Trophoblast cell (in vitro differentiated cells and primary cell): Measurements from ENCODE around the gene THSD1.
A peak's percentile ranks its signal among the peaks of the same experiment; 100 is the strongest.

Experiments
- DNase-seq, 2 donors: peaks; one replicate each; pipeline ENCODE4 v3.0.0-alpha.2; 2016
- H2AFZ ChIP-seq: 2 replicates; pipeline ENCODE4 v1.6.1; 2013; ENCODE audit warnings: low read length, moderate library complexity, mild to moderate bottlenecking; ENCODE audit not compliant: insufficient read depth, poor library complexity
- H2AK5ac ChIP-seq: 2 replicates; pipeline ENCODE4 v1.6.1; 2013; ENCODE audit warnings: mild to moderate bottlenecking, low read length
- H2BK120ac ChIP-seq: 2 replicates; pipeline ENCODE4 v1.6.1; 2013; ENCODE audit warnings: low read length, mild to moderate bottlenecking, moderate library complexity; ENCODE audit not compliant: insufficient read depth, poor library complexity
- H2BK12ac ChIP-seq: 2 replicates; pipeline ENCODE4 v1.6.1; 2013; ENCODE audit warnings: mild to moderate bottlenecking, low read length, moderate library complexity
- H2BK5ac ChIP-seq: 2 replicates; pipeline ENCODE4 v1.6.1; 2013; ENCODE audit warnings: low read length, low read depth, moderate library complexity, mild to moderate bottlenecking; ENCODE audit not compliant: poor library complexity
- H3K14ac ChIP-seq: 2 replicates; pipeline ENCODE4 v1.6.1; 2013; ENCODE audit warnings: mild to moderate bottlenecking, low read length
- H3K18ac ChIP-seq: 2 replicates; pipeline ENCODE4 v1.6.1; 2013; ENCODE audit warnings: mild to moderate bottlenecking, low read length
- H3K23ac ChIP-seq: 2 replicates; pipeline ENCODE4 v1.6.1; 2013; ENCODE audit warnings: low read length
- H3K27ac ChIP-seq: 2 replicates; pipeline ENCODE4 v1.5.1; 2013; ENCODE audit warnings: low read depth, mild to moderate bottlenecking, inconsistent platforms, low read length, moderate library complexity
- H3K27me3 ChIP-seq: 2 replicates; pipeline ENCODE4 v1.6.1; 2013; ENCODE audit warnings: inconsistent platforms, mild to moderate bottlenecking, low read length, moderate library complexity; ENCODE audit not compliant: insufficient read depth
- H3K36me3 ChIP-seq, 2 experiments: 1 replicate in 1 of 2; 2 replicates in 1 of 2; pipeline ENCODE4 v1.6.1; 2013; ENCODE audit warnings: low read length in 2 of 2, mild to moderate bottlenecking in 2 of 2, moderate library complexity in 1 of 2; ENCODE audit not compliant: insufficient read depth in 2 of 2, control insufficient read depth in 1 of 2
- H3K4ac ChIP-seq: 2 replicates; pipeline ENCODE4 v1.6.1; 2013; ENCODE audit warnings: low read depth, mild to moderate bottlenecking, low read length, moderate library complexity
- H3K4me1 ChIP-seq, 2 experiments: 1 replicate in 1 of 2; 2 replicates in 1 of 2; pipeline ENCODE4 v1.6.1; 2013; ENCODE audit warnings: low read length in 2 of 2, mild to moderate bottlenecking in 2 of 2, moderate library complexity in 1 of 2; ENCODE audit not compliant: insufficient read depth in 2 of 2, control insufficient read depth in 1 of 2
- H3K4me2 ChIP-seq: 2 replicates; pipeline ENCODE4 v1.6.1; 2013; ENCODE audit warnings: inconsistent platforms, mild to moderate bottlenecking, low read length, moderate library complexity
- H3K4me3 ChIP-seq: 2 replicates; pipeline ENCODE4 v1.5.1; 2013; ENCODE audit warnings: mild to moderate bottlenecking, low read depth, low read length, inconsistent platforms
- H3K79me1 ChIP-seq: one replicate; pipeline ENCODE4 v1.6.1; 2013; ENCODE audit warnings: low read length
- H3K79me2 ChIP-seq: 2 replicates; pipeline ENCODE4 v1.6.1; 2013; ENCODE audit warnings: low read length, mild to moderate bottlenecking; ENCODE audit not compliant: control insufficient read depth, insufficient read depth, poor library complexity
- H3K9ac ChIP-seq: 2 replicates; pipeline ENCODE4 v1.6.1; 2013; ENCODE audit warnings: mild to moderate bottlenecking, low read length
- H3K9me3 ChIP-seq: 2 replicates; pipeline ENCODE4 v1.6.1; 2013; ENCODE audit warnings: low read depth, mild to moderate bottlenecking, control low read depth, inconsistent platforms, low read length; ENCODE audit not compliant: insufficient read depth
- H4K12ac ChIP-seq: 2 replicates; pipeline ENCODE4 v1.6.1; 2013; ENCODE audit warnings: low read depth, mild to moderate bottlenecking, low read length, moderate library complexity
- H4K8ac ChIP-seq: 2 replicates; pipeline ENCODE4 v1.6.1; 2013; ENCODE audit warnings: low read depth, mild to moderate bottlenecking, low read length, moderate library complexity
- H4K91ac ChIP-seq: one replicate; pipeline ENCODE4 v1.6.1; 2013; ENCODE audit warnings: low read depth, mild to moderate bottlenecking, low read length, moderate library complexity
- whole genome bisulfite sequencing: extraction: QIAGEN DNeasy Blood & Tissue Kit; methylation state at CpG from one replicate; pipeline ENCODE4 v1.1.7; 2013; ENCODE audit warnings: missing lambda C conversion rate; ENCODE audit not compliant: insufficient read length, insufficient coverage; ENCODE audit errors: extremely low coverage; 5-methylcytosine and 5-hydroxymethylcytosine counted together

THSD1 gene

GRCh38 chr13:52449331-52450011 lies 43.5 kb upstream of the THSD1 start:
- Histone ChIP-seq H3K18ac (peak overlapping the region; percentile 99), H3K9ac (peak overlapping the region; percentile 96), H3K27me3 (no peaks in the 10 kb centered on the region), H3K4ac (no peak overlapping the region), H4K91ac (peak overlapping the region; percentile 92), H4K12ac (peak overlapping the region; percentile 98), H3K9me3 (no peaks in the 10 kb centered on the region), H3K4me1 (peaks cover 8 to 11% of the 10 kb centered on the region in 2 experiments), H3K79me2 (peaks cover 6% of the 10 kb centered on the region), H2BK120ac (no peak overlapping the region), H4K8ac (peak overlapping the region; percentile 100), H2AK5ac (no peak overlapping the region), H3K23ac (no peak overlapping the region), H2BK12ac (no peak overlapping the region), H3K14ac (peak overlapping the region; percentile 98), H3K27ac (peak overlapping the region; percentile 92), H3K4me2 (peak overlapping the region; percentile 66), H2AFZ (peak overlapping the region; percentile 100), H3K4me3 (peak overlapping the region; percentile 94), H3K36me3 (no peaks in the 10 kb centered on the region), H3K79me1 (peaks cover 7% of the 10 kb centered on the region), H2BK5ac (peak overlapping the region; percentile 87)
- peak in 1 of 2 donors; percentile 16 for DNase-seq
- no CpG with 5 or more reads among the region's 10 CpGs for WGBS

GRCh38 chr13:52447815-52448552 lies 42.0 kb upstream of the THSD1 start:
- Histone ChIP-seq H3K27me3 (no peaks in the 10 kb centered on the region), H2BK5ac (no peak overlapping the region), H3K4ac (peak overlapping the region; percentile 87), H3K4me3 (no peak overlapping the region), H3K18ac (no peak overlapping the region), H3K4me1 (peaks cover 6 to 9% of the 10 kb centered on the region in 2 experiments), H4K91ac (no peak overlapping the region), H3K79me2 (peaks cover 6% of the 10 kb centered on the region), H2BK12ac (no peak overlapping the region), H2BK120ac (no peak overlapping the region), H3K14ac (no peak overlapping the region), H4K12ac (peak overlapping the region; percentile 70), H3K23ac (no peak overlapping the region), H3K9ac (no peak overlapping the region), H3K4me2 (no peak overlapping the region), H4K8ac (no peak overlapping the region), H2AK5ac (no peak overlapping the region), H2AFZ (no peak overlapping the region), H3K27ac (no peak overlapping the region), H3K79me1 (peaks cover 7% of the 10 kb centered on the region), H3K36me3 (no peaks in the 10 kb centered on the region), H3K9me3 (no peaks in the 10 kb centered on the region)
- no CpG with 5 or more reads among the region's 5 CpGs for WGBS
- DNase-seq = no peak

DNA sequence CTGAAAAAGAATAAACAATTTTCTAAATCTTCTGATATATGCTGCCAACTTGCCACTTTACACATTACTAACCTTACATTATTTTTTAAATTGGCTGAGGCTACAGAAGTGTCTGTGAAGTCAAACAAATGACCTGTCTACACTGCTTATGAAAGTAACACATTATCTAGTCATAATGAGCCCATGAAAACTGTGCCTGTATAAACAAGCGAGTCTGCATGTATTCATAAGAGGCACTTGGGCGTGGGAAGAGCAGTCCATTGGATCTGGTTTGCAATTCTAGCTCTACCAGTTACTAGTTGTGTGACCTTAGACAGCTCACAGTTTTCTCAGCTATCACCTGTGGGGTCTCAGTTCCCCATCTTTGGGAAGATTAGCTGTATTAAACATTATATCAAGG lies 41.4 kb upstream of the THSD1 start:
- H3K79me1 ChIP-seq = peaks cover 7% of the 10 kb centered on the region
- H2AK5ac ChIP-seq = no peak overlapping the region
- no peak overlapping the region for H3K4me2 ChIP-seq
- H3K79me2 ChIP-seq = peaks cover 6% of the 10 kb centered on the region
- no peaks in the 10 kb centered on the region for H3K27me3 ChIP-seq
- H3K9ac ChIP-seq = no peak overlapping the region
- peaks cover 6 to 9% of the 10 kb centered on the region in 2 experiments for H3K4me1 ChIP-seq
- no CpG with 5 or more reads among the region's 2 CpGs for WGBS
- H3K23ac ChIP-seq = no peak overlapping the region
- H4K91ac ChIP-seq = no peak overlapping the region
- no peak overlapping the region for H2BK5ac ChIP-seq
- H3K4ac ChIP-seq = no peak overlapping the region
- H3K4me3 ChIP-seq = no peak overlapping the region
- no peak overlapping the region for H2BK120ac ChIP-seq
- no peak overlapping the region for H4K8ac ChIP-seq
- DNase-seq = no peak
- H2BK12ac ChIP-seq = no peak overlapping the region
- H3K9me3 ChIP-seq = no peaks in the 10 kb centered on the region
- H3K36me3 ChIP-seq = no peaks in the 10 kb centered on the region
- H2AFZ ChIP-seq = no peak overlapping the region
- no peak overlapping the region for H3K27ac ChIP-seq
- H4K12ac ChIP-seq = no peak overlapping the region
- H3K14ac ChIP-seq = no peak overlapping the region
- H3K18ac ChIP-seq = no peak overlapping the region

DNA sequence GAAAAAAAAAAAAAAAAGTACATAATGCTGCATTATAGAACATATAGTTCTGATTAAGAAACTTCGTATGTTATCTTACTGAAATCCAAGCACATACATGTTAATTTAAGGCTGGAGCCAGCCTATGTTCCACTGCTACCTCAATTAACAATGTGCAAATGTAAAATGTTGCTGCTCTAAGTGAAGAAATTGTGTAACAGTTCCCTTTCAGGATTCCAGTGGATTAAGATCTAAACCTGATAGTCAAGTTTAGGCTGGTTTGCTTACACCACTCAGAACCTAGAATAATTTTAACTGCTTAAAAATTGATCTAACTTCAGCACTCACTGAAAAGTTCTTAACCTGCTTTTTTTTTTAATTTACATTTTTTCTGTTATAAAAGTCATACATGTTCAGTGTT lies 40.3 kb upstream of the THSD1 start:
- no peaks in the 10 kb centered on the region for H3K9me3 ChIP-seq
- H4K91ac ChIP-seq = no peak overlapping the region
- H3K18ac ChIP-seq = no peak overlapping the region
- no peak overlapping the region for H3K23ac ChIP-seq
- H3K4me2 ChIP-seq = no peak overlapping the region
- H2AK5ac ChIP-seq = no peak overlapping the region
- H3K79me2 ChIP-seq = peaks cover 6% of the 10 kb centered on the region
- H2AFZ ChIP-seq = no peak overlapping the region
- no peak overlapping the region for H2BK120ac ChIP-seq
- no peak overlapping the region for H3K4me3 ChIP-seq
- no peak overlapping the region for H3K27ac ChIP-seq
- no peak overlapping the region for H3K4ac ChIP-seq
- H3K27me3 ChIP-seq = no peaks in the 10 kb centered on the region
- WGBS = no CpG with 5 or more reads among the region's 1 CpG
- no peak overlapping the region for H2BK5ac ChIP-seq
- no peak overlapping the region for H3K14ac ChIP-seq
- H3K9ac ChIP-seq = no peak overlapping the region
- no peak overlapping the region for H4K12ac ChIP-seq
- peak; percentile 18 to 94 for DNase-seq
- no peak overlapping the region for H4K8ac ChIP-seq
- peaks cover 7% of the 10 kb centered on the region for H3K79me1 ChIP-seq
- H2BK12ac ChIP-seq = no peak overlapping the region
- H3K4me1 ChIP-seq = peaks cover 6 to 11% of the 10 kb centered on the region in 2 experiments
- H3K36me3 ChIP-seq = no peaks in the 10 kb centered on the region
